HL-60 (cell line): ENCODE data around the gene XKR8.

Experiments used
- CTCF ChIP-seq: IDR thresholded peaks from one replicate; pipeline ENCODE4 v1.5.1; 2011; ENCODE audit warnings: low read length, control low read depth, inconsistent platforms; ENCODE audit not compliant: insufficient read depth
- POLR2AphosphoS5 ChIP-seq: IDR thresholded peaks from 2 replicates; pipeline ENCODE4 v1.6.1; 2012; ENCODE audit warnings: low read depth
- REST ChIP-seq: IDR thresholded peaks from 2 replicates; pipeline ENCODE4 v1.6.1; 2012; ENCODE audit warnings: low read depth; ENCODE audit not compliant: insufficient replicate concordance
- SPI1 ChIP-seq: IDR thresholded peaks from 2 replicates; pipeline ENCODE4 v1.6.1; 2012; ENCODE audit warnings: low read depth, mild to moderate bottlenecking, borderline replicate concordance

- TF ChIP-seq CTCF: no peak
- TF ChIP-seq REST: no peak
- no peak for TF ChIP-seq POLR2AphosphoS5
- TF ChIP-seq SPI1: no peak
Measured at GRCh38 chr1:27967884-27968466, 8.2 kb downstream of the XKR8 start.
